Brain pericyte (primary cell): Measurements from ENCODE around the gene STIMATE.

Source experiments
- DNase-seq: peaks from one replicate; pipeline ENCODE4 v3.0.0-alpha.2; 2012; ENCODE audit warnings: low read depth, low spot score

The STIMATE gene

DNA sequence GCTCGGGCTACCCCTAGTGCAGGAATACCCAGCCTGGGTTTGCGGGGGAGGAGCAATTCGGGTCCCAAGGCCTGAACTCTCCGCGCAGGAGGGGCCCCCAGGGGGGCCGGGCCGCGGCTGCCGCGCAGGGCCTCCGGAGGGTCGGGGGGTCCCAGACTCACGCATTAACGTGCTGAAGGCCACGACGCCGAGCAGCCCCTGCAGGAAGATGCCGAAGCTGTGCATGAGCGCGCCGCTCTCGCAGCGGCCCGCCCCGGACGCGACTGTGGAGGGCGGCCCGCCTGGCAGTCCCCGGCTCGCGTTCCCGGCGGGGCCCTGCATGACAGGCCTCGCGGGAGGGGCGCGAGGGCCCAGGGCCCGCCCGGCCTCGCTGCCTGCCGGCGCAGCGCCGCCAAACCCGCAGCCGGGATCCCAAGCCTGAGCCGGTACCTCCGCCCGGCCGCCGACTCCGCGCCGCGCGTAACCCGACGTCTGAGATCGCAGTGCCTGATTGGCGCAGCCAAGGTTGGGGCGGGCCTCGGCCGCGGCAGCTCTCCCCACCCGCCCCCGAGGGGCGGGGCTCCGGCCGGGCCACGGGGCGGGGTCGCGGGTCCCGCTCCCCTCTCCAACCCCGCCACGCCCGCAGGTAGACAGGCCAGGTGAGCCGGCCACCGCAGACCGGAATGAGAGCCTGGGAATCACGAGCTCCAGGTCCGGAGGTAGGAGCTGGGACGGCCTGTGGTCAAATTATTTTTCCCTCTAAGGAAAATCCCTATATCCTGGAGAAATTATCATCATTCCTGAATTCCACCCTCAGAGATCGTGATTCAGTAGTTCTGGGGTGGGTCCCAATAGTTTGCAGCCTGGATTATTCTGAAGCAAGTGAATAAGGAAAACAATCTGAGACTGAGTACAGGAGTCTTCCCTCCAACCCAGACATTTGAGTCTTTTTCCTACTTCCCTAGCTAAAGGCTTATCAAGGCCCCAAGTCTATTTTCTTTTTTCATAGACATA lies at the start of gene STIMATE:
Gene STIMATE, minus strand, starts transcription at position 419 of the 993 bp plus-strand sequence. Its CDS starts 98 bp downstream, at position 321.
- no peak for DNase-seq

DNA sequence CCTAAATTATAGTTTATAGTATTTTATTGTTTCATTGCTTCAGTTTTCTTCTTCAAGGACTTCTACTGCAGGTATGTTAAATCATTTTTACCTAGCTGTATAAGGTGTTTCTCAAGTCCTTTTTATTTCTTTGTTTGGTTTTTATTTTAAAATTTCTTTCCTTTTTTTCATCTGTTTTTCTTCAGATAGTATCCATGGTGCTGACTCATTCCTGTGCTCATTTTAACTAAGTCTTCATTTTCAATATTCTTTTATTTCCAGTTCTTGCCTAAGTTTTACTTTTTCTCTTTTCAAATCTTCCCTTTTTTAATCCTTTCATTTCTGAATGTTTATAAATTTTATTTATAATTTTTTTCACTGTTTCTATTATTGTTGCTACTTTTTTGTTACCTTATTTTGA lies 42.3 kb upstream of the STIMATE start:
- DNase-seq = no peak

DNA sequence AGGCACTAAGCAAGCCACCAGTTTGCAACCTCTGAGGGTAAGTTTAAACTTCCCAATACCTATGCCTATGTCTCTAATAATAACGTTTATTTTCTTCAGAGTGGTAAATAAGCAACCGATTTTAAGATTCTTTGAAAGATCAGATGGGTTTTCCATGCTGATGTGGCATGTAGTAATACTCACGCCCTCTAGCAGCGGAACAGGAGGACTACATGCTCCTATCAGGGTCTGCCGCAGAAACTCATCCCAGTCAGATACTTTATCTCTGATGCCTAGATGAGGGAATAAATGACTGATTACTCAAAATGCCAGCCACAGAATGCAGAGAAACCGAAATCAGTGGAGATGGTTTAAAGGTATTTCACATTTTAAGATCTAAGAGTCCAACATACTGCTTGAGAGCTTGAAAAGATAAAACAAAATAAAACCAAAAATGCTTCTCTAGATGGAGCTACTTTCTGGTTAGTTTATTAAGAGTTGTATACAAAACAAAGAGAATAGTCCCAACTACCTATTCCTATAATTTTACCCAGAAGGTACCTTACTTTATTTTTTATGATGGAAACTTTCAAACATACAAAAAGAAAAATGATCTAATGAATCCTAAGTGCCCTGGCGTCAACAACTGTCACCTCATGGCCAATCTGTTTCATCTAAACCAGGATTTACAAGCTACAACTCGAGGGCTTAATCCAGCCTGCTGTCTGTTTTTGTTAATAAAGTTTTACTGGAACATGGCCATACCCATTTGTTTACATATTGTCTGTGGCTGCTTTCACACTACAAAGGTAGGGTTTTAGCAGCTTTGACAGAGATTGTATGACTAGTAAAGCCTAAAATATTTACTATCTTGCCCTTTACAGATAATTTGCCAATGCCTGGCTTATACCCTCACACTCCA lies 37.5 kb upstream of the STIMATE start:
- no peak for DNase-seq

DNA sequence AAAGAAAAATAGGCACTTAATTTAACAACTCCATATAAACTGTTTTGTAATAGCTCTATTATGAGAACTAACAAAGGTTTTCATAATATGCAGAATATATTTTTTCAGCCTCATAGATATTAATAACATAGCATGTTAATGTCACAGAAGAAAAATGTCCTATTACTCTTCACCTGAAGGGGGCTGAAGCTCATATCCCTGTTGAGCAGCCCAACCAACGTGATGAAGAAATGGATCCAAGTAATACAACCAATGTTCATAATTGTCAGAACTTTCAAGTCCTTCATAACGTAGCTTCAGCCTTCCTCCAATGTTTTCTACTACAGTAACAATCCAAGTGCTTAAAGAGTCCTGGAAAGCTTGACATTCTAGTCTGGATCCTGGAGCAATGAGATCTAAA lies 34.5 kb upstream of the STIMATE start:
- DNase-seq = no peak

DNA sequence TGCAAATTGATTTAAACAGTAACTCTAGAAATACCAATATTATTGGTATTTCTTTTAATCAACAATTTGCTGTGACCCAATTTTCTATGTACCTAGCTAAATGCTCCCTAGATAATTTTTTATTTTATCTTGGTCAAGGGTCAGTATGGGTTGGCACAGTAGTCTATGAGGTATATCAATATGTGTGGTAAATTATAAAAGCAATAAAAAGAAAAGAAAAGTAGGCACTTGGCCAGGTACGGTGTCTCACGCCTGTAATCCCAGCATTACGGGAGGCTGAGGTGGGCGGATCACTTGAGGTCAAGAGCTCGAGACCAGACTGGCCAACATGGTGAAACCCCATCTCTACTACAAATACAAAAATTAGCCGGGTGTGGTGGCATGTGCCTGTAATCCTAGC lies 34.0 kb upstream of the STIMATE start:
- no peak for DNase-seq

DNA sequence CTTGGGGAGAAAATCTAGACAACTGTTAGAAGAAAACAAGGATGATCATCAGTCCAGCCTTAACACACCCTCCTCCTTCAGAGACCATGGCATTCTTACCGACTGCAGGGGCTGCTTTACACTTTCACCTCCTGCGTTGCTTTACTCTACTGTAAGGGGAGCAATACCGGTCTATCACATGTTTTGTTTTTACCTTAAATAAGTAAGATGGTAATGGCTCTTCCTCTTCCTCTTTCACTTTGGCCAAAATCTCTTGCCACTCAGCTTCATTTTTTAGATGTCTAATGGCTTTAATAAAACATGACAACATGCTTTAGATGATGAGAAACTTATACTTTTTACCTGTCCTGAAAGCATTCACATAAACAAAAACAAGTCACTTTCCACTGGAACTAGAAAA lies 33.4 kb upstream of the STIMATE start:
- DNase-seq = no peak

DNA sequence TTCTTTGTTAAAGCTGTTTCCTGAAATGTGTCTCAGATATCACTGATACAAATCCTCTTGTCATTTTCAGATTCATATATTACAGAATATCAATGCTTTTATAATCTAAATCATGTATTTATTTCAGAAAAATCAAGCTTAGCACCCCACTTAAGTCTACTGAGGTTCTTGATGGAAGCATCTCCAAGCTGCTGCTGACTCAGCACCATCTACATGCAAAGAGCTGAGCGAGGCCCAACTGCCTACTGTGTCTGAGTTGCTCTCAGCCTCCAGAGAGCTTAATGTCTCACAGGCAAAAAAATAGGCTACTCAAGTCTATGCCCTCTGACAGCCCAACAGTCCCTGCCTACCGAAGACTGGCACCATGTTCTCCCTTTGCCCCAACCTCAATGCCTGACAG lies 29.2 kb upstream of the STIMATE start:
- DNase-seq = no peak

DNA sequence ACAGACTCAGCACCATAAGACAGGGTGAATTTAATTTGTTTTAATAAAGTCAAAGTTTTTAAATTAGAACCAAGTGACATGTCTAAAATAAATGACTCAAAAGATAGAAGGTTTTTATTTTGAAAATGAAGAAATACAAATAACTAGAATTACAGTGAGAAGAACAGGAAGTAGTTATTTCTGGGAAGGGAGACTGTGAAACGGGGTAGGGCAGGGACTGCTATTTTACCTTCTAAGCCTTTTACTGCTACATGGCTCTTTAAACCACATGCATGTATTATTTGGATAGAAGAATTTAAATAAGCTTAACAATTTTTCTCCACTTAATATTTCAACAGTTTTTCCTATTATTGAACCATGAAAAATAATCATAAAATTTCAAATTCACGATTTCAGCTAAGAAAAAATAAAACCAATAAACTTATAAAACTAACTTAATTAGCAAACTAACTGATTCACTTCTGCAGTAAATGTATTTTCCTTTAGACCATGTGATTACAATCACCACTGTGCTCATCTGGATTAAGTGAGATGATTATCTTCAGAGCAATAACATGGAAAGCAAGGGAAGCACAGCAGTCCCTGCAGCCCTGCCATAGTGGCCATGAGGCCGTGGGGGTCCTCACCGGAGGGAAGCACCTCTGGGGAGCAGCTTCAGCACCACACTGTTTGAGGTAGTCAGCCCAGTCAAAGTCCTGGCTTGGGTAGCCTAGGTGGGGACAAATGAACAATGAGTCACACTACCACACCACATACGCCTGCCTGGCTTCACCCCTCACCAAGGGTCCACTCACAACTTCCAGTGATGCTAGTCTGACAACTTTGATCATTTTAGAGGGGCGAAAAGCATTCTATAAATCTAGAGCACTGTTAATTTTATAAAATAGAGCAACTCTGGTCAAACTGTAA lies 28.3 kb upstream of the STIMATE start:
- DNase-seq = no peak

DNA sequence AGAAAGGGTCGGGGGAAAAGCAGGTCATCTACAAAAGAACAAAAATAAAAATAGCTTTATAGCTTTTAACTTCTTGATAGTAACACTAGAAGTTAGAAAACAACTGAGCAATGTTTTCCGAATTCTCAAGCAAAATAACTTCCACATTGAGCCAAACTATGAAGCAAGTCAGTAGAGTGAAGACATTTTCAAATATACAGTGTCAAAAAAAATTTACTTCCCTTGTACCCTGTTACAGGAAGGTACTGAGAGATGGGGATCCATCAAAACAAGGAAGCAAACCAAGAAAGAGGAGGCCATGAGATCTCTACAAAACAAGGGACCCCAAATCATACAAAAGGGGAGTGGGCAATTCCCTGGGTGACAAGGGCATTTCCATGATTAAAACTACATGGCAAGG lies 26.6 kb upstream of the STIMATE start:
- DNase-seq = no peak

DNA sequence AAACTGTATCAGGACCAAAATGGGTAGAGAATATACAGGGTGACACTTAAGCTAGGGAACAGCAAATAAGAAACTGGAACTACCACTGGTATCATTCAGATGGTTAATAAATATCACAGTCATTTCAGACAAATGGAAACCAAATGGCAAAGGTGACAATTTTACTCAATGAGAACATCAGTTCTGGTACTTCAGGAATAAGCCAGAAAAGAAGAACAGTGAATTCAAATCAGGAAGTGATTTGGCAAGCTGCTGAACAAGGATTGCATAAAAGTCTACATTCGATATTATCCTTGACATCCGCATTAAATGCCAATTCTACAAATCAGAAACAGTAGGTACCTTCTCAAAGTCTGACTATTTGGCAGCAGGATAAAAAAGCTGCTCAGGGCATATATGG lies 23.5 kb upstream of the STIMATE start:
- DNase-seq = no peak

DNA sequence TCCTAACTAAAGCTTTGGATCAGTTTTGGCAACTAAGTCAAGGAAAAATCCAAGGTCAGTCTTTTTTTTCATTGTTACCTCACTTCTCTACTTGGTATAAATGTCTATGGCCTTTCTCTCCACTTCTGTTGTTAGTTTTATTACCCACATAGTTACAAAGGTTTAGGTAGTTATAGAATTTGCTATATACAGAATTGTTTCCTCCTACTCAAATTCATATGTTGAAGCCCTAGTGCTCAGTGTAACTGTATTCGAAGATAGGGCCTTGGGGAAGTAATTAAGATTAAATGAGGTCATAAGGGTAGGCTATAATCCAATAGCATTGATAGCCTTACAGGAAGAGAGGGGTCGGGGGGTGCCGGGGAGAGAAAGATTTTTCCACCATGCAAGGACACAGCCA lies 19.7 kb upstream of the STIMATE start:
- DNase-seq = no peak

DNA sequence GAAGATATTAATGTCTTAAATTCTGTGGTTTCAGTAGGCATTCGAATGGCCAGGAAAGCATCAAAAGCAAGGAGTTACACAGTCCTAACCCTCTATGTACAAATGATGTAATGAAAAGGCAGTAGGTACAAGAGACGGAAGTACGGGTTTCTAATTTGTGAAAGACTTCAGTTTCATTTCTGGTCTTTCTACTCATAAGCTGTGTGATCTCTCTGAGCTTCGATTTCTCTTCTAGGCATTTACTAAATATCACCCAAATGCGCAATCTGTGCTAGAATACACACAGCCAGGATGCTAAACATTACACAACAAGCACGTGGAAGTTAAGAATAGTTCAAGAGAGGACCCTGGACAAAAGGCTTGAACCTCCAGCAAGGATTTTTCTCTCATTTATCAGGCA lies 17.9 kb upstream of the STIMATE start:
- no peak for DNase-seq

DNA sequence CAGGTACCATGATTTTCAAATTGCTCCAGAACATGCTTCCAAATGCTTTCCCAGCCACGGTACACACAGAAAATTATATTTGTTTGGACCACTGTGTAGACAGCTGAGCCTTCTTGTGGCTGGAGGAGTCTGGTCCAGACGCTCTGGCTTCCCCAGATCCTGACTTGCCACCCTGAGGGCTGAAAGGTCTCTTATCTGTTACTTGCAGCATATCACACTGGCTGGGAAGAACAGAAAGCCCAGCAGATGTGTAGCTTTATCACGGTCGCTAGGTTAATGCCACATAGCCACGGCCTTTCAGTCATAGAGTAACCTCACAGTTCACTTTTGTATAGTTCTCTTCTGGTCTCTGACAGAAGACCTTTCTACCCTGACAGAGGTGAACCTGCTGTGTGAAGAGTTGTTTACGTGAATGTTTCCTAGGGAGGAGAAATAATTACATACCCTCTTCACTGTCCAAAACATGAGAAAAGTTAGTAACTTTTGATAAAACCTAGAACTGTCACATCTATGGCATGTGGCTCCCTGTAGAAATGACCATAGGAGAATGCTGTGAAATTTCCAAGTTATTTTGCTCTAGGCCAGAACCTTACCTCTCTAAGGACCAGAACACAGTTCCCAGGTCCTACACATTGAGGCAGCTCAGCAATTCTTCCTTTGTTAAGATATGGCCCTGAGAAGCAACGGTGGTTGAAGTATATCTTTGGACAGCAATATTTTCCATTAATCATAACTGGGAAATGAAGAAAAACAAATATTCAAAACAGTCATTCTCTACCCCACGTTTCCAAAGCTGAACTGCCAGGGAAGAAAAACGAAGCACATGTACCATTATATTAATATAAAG lies 15.8 kb upstream of the STIMATE start:
- DNase-seq = no peak

DNA sequence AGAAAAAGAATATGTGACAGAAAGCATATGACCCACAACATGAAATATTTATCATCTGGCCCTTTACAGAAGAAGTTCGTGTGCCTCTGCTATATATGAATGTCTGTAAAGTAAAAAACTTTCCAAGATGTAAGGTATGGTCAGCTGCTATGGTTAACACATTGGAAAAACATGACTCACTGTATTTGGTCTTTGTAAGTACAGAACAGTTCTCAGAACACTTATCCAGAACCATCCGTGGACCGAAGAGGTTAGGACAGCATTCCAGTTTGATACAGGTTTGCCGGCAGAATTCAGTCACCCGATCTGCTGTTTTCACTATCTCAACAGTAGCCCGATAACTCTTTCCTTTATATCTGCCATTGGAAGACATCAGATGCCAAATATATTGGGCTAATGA lies 13.5 kb upstream of the STIMATE start:
- no peak for DNase-seq

DNA sequence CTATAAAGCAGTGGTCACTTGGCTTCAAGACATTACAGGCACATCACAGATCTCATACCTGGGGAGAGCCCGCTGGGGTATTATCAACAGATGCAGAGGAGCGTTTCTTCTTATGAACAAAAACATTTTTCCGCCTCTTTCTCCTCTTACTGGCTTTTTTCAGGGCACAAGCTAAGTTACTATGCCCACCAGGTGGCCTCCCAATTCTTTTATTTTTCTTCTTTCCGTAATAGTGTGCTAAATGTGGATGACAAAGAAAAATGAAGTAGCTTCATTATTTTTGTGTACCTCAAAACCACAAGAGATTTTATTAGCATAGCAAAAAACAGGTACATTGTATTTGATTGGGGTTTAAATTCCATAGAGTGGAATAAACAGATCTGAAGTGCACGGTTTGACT lies 10.1 kb upstream of the STIMATE start:
- DNase-seq = no peak

DNA sequence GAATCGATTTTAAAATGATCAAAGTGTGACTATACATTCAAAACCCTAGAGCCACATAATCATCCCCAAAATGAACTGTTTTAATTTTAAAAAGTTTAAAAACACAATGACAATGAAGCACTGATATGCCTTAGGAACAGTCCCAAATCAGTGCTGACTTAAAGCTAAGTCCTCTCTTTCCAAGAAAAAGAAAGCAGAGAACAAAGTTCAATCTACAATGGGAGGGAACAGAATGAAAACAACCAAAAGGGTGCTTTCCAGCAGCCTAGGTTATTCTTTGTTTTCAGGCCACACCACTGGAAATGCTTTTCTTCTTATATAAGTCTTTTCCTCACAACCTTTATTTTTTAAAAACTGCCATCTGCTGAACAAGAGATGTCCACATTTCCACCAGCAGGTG lies 7.2 kb upstream of the STIMATE start:
- no peak for DNase-seq

DNA sequence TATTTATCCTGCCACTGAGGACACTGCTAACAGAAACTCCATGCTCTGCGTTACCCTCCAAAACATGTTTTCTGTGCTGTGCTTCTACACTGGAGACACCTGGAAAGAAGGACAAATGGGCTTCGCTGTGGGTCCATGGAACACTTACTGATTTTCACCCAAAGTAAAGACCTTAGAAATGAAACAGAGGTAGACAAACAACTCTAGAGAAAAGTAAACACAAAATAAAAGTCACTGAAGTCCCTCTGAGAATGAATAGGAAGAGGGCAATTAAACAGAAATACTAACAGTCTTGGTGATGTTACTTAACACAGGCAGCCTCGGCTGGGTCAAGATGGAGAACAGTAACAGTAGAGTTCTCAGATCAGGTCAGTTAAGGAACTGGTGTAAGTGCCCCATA lies 6.7 kb upstream of the STIMATE start:
- DNase-seq = no peak

DNA sequence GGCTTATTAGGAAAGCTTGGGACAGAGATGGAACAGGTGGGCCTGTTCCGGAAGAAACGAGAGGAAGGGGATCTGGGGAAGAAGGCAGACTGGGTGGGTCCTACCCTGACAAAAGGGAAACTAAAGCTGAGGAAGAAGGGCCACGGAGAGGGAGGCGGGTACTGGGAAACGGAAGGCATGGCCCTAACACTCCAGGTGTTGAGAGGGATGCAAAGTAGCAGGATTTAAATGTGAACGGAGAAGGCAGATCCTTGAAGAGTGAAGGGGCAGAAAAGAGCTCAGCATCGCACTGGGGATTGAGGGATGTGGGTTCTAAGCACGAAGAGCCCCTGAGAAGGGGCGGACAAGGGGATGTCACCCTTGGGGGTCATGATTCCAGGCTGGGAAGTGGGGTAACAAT lies 735 bp downstream of the STIMATE start:
- no peak for DNase-seq

DNA sequence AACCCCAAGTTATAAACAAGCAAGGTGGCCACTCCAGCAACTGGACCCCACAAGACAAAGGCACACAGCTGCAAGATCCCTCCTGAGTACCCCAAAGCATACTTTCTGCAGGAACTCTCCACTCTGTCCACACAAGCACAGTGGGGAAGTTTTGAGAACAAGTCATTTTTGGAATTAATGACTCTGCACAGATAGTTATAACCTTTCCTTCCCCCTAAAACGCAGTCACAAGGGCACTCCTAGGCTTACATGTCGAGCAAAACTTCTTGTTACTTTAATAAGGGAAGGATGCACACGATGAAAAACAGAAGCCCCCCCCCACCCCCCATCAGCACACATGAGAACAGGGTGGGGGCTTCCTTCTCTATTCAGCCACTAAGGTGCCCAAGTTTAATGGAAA lies 1.2 kb downstream of the STIMATE start:
- DNase-seq = no peak

DNA sequence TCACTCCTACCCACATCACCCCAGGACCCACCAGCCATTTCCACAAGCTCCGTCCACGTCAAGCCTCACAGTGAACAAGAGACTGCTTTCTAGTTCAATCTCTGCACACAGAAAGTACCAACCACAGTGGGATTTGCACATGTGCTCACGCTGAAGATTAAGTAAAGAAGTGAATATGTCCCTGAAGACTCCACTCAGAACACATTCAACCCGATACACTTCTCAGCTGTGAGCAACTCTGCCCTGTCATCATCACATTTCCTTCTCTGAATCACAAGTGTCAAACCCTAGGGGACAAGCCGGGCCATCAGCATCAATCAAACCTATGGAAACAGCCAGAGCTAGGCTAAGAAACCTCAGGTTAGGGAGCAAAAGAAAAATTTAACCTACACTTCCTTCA lies 1.9 kb downstream of the STIMATE start:
- DNase-seq = no peak

DNA sequence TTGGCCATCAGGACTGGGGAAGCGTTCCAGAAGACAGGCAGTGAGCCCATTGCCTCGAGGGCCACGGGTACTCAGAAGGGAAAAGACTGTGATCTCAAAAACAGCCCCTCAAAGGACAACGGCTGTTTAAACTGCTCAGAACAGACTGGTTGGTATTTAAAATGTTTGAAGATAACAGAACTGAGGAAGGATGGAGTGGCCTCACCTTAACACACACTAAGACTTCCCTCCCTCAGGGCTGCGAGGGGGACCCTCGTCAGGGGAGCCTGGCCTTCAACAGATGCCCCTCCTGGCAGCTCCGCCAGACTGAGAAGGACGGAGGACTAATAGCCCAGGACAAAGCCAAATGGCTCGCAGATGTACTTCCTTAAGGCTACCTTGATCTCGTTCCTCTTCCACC lies 2.6 kb downstream of the STIMATE start:
- no peak for DNase-seq
